Brain pericyte (primary cell): ENCODE data around the gene PLBD2.

Source experiments
- DNase-seq: peaks from one replicate; pipeline ENCODE4 v3.0.0-alpha.2; 2012; ENCODE audit warnings: low read depth, low spot score

The PLBD2 gene

DNA sequence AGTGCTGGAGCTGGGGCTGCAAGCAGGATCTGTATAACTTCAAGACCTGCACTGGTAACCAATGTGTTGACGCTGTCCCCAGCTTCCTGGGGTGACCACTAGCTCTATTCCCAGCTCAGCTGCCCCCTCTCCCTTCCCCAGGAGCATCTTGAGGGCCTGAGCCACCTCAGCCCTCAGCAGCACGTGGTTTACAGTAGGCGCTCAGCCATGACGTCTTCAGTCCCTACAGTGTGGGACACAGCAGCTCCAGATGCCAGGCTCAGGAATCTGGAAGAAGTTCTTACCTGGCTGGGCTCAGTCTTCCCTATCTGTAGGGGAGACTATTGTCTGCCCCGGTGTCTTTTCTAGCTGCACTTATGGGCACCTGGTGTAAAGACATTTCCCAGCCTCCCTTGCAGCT lies 36.7 kb downstream of the PLBD2 start:
- no peak for DNase-seq

DNA sequence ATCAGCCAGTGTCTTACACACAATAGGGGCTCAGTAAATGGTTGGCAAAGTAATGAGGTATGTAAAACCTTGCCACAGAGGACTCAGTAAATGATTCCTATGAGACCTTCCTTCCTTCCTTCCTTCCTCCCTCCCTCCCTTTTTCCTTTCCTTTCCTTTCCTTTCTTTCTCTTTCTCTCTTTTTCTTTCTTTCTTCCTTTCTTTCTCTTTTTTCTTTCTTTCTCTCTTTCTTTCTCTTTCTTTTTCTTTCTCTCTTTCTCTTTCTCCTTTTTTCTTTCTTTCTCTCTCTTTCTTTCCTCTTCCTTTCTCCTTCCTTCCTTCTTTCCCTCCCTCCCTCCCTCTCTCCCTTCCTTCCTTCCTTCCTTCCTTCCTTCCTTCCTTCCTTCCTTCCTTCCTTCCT lies 37.8 kb downstream of the PLBD2 start:
- no peak for DNase-seq

GRCh38 chr12:113396828-113397496 lies 38.6 kb downstream of the PLBD2 start:
- no peak for DNase-seq

DNA sequence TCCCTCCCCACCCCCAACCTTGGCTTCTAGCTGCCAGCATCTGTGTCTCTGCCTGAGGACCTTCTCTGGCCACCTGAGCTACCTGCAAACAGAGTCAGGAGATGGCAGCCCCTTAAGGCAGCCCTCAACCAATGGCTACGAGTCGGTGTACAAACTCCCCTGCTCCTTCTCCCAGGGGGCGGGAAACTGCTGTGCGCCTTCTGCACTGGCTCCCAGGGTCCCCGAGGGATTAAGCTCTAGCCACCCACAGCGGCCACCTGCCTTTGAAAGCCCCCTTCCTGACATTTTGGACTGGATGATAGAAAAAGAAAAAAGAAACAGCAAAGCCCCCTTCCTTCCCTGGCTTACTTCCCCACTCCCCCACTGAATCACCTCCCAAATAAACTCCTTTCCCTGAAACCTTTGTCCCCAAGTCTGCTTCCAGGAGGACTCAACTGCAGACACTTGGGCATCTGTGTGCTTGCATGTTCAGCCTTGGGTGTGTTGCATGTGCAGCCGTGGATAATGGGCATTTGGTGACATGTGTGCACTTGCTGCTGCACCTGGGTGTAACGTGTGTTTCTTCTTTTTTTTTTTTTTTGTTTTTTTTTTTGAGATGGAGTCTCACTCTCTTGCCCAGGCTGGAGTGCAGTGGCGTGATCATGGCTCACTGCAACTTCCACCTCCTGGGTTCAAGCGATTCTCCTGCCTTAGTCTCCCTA lies 39.3 kb downstream of the PLBD2 start:
- DNase-seq: no peak

DNA sequence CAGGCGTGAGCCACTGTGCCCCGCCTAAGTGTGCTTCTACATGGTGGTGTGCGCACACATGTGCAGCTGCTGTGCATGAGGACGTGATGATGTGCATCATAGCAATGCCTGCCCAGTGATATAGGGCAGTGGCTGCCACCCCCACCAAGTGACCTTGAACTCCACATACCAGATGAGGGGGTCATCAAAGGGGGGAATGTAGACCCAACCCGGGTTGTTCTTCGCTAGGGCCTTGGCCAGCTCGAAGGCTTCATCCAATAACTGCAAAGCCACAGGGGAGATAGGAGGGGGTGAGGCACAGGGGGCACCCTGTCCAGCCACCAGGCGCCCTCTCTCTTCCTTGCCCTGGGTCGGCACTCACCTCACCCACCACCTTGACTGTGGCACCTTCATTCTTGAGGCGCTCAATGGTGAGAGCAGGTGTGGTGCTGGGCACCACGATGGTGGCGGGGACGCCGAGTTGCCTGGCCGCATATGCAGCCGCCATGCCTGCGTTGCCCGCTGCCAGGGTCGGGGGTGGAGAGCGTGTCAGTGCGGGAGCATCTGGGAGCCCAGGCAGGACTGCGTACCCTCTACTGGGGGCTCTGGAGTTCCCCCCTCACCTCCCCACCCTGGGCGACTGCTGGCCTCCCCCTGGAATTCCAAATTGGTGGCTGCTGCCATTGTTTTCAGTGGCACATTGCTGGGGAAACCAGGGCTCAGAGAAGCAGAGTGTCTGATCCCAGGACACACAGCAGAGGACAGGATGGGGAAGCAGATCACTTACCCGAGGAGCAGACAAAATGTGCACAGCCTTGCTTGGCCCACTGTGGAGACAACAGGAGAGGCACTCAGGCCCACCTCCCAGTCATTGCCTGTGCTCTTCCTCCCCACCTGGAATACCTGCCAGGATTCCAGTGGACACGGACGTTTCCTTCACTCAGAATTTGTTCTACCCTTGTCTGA lies 40.2 kb downstream of the PLBD2 start:
- DNase-seq: no peak

DNA sequence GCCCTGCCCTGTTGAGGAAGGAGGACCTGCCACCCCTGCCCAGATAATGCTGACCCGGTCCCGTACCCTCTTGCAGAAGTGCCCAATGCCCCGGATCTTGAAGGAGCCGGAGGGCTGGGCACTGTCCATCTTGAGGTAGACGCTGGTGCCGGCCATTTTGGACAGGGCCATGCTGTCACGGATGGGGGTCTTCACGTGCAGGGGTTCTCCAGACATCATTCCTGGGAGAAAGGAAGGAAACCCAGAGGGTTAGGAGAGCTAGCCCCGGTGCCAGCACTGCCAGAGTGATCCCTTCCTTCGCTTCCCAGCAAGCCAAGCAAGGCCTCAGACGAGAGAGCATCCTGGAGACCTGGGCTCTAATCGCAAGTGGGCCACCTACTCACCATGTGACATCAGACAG lies 41.1 kb downstream of the PLBD2 start:
- DNase-seq: no peak

DNA sequence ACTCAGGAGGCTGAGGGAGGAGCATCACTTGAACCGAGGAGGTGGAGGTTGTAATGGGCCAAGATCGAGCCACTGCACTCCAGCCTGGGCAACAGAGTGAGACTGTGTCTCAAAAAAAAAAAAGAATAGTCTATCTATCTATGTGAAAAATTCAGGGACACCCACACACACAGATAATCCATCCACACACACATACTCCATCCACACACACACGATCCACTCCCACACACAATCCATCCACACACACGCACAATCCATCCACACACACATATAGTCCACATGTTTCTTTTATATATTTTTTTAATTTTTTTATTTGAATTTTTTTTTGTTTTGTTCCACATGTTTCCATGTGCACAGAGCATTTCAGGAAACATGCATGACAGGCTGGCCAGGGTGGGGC lies 42.0 kb downstream of the PLBD2 start:
- no peak for DNase-seq

DNA sequence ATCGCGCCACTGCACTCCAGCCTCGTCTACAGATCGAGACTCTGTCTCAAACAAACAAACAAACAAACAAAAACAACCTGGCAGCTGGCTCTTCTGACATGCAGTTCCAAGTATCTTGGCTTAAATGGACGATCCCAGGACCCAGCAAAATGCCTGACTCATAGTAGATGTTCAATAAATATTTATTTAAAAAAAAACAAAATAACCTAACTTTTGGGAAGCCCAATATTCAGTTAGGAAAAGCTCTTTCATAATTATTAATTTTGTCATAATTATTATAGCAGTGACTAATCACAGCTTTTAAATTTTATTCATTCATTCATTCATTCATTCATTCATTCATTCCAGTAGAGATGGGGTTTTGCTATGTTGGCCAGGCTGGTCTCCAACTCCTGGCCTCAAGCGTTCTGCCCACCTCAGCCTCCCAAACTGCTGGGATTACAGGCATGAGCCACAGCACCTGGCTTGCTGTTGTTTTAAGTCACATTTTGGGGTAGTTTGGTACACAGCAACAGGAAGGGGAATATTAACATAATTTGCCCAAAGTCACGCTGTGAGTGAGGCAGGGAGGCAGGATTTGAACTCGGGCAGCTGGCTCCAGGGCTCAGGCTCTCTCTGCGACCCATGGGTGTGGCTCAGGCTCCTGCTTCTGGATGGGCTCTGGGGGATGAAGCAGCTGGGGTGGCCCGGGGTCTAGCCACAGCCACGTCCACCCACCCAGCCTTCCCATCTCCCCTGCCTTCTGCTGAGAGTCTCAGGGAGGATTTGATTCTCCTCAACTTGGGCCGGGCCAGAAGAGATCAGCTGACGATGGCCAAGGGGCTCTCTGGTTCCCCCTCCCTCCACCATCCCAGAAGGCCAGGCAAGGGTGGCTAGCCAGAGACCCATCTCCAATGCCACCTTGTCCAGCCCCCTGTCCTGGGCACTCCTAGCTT lies 42.9 kb downstream of the PLBD2 start:
- DNase-seq: no peak

- DNase-seq: no peak
Measured at GRCh38 chr12:113402586-113403260, 44.3 kb downstream of the PLBD2 start.

DNA sequence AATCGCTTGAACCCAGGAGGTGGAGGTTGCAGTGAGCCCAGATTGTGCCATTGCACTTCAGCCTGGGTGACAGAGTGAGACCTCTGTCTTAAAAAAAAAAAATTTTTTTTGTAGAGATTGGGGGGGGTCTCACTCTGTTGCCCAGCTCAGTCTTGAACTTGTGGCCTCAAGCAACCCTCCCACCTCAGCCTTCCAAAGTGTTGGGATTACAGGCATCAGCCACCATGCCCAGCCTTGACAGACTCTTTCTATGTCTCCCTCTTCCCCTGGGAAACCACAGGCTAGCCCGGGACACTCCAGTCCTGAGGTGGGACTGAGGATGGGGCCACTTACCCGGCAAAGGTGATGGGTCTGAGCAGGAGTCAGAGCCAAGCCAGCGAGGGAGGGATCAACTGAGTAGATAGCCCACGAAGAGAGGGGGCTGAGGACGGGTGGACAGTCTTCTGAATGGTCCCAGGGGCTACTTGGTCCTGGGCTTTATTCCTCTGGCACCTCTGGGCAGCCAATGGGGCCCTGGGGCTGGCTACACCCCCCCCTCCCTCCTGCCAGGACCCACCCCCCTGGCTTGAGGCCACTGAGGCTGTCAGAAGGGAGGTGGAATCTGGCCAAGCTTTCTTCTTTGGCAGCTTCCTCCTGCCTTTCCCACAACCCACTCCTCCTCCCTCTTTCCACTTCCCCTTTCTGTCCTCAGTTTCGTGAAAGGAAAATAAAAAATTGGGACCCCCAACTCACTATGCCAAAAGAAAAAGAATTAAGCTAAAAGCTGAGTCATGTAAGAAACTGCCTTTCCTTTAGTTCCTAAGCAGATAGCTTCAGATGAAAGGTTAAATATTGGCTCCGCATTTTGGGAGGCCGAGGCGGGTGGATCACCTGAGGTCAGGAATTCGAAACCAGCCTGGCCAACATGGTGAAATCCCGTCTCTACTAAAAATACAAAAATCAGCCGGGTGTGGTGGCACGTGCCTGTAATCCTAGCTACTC lies 45.3 kb downstream of the PLBD2 start, which contains the start of gene SDS:
TSS of gene SDS (minus strand) at position 453 of the 981 bp plus-strand sequence. CDS start 4,179 bp downstream, outside the sequence.
- DNase-seq: no peak

- no peak for DNase-seq
Measured at GRCh38 chr12:113405694-113406093, 47.3 kb downstream of the PLBD2 start.

GRCh38 chr12:113407931-113408600 lies 49.7 kb downstream of the PLBD2 start:
- no peak for DNase-seq

GRCh38 chr12:113408756-113409298 lies 50.4 kb downstream of the PLBD2 start:
- DNase-seq: no peak

DNA sequence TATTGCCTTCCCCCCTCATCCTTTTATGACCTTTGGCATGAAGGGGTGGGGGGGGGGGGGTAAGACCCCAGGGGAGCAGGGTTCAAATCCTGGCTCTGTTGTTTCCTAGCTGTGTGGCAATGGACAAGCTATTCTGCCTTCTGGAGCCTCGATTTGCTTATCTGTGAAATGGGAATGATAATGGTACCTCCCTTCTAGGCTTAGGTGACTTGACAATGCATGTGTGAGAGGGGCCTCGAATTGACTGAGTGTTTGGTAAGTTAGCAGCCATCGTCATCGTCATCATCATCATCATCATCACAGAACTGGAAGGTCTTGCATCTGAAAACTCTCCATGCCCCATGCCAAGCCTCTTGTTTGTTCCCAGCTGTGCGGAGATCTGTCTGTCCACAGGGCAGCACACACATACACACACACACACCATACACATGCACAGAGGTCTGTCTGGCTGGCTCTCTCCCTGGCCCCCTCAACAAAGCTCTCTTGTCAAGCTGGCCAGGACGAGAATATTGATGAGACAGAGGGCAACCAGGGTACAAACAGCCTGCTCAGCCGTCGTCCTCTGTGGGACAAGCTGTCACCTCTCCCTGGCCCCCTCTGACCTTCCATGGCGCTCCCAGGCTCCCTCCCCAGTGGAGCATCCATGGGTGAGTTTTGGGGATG lies 51.2 kb downstream of the PLBD2 start:
- DNase-seq: no peak

GRCh38 chr12:113413488-113413939 lies 55.1 kb downstream of the PLBD2 start:
- no peak for DNase-seq

DNA sequence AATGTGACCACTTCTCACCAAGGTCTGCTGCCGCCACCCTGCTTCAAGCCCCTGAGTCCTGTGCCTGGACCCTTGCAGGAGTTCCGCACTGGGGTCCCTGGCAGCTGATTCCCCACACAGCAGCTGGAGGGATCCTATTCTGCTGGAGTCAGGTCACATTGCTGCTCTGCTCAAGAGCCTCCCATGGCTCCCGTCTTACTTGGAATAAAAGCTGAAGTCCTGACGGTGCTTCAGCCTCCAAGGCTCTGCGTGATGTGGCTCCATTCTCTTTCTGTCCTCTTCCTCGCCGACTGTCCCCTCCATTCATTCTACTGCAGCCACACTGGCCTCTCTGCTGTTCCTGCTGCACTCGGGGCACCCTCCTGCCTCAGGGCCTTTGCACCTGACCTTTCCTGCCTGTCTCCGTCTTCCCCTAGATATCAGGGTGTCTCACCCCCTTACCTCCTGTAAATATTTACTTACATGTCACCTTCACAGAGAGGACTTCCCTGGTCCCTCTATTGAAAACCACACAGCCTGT lies 56.2 kb downstream of the PLBD2 start:
- DNase-seq: no peak

DNA sequence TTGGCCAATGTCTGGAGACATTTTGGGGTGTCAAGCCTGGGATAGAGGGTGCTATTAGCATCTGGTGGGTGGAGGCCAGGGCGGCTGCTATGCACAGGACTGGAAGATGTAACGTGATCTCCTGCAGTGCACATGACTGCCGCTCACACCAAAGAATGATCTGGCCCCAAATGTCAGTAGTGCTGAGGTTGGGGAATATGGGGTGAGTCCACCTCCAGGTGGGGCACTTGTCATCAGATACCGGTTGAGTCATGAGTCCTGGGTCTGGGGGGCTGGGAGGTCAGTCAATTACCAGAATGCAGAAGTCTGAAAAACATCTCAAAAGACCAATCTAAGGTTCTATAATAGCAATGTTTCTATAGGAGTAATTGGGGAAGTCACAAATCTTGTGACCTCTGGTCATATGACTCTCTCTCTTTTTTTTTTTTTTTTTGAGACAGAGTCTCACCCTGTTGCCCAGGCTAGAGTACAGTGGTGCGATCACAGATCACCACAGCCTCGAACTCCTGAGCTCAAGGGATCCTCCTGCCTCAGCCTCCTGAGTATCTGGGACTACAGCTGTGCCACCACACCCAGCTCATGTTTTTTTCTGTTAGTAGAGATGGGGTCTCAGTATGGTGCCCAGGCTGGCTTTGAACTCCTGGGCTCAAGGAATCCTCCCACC lies 57.8 kb downstream of the PLBD2 start:
- DNase-seq: no peak
